Measurements from ENCODE around the gene SLC9A8.

Gene SLC9A8

DNA sequence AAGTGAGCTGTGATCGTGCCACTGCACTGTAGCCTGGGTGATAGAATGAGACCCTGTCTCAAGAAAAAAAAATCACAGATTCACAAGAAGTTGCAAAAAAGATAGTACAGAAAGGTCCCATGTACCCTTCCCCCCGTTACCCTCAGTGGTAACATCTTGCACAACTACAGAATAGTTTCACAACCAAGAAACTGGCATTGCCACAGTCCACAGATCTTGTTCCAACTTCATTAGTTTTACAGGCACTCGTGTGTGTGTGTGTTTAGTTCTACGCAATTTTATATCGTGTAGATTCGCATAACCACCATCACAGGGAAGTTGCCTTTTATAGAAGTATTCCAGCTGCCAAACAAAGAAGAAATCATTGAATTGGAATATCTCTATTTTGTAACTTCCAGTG, 83.6 kb downstream of the SLC9A8 start:
- no peak for DNase-seq

- no peak for DNase-seq
Observed at GRCh38 chr20:49899541-49900383, 87.1 kb downstream of the SLC9A8 start.

GRCh38 chr20:49901588-49901987, 89.0 kb downstream of the SLC9A8 start:
- no peak for DNase-seq

- DNase-seq: no peak
Observed at GRCh38 chr20:49904440-49905214, 92.0 kb downstream of the SLC9A8 start.

- no peak for DNase-seq
Observed at GRCh38 chr20:49905415-49906091, 92.9 kb downstream of the SLC9A8 start.

DNA sequence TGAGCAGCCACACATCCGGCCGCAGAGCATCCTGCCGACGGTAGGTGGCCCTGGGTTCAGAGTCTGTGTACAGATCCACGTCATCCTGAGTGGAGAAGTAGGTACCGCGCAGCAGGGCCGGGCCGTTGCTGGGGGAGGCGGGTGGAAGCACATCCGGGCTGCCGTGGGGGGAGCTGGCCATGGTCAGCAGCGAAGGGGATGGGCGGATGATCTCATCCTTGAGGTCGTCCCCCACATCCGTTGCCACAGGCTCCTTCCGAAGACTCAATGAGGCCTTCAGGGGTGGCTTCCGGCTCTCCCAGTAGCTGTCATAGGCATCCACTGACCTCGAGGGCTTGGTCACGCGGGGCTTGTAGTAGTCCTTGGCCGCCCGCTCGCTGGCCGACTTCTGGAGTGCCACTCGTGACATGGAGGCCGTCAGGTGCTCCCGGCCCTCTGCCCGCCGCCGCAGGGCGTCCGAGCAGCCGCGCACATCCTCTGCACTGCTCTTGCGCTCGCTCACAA, 93.5 kb downstream of the SLC9A8 start:
- DNase-seq: no peak

GRCh38 chr20:49906615-49907154, 94.1 kb downstream of the SLC9A8 start:
- no peak for DNase-seq

- DNase-seq: no peak
Observed at GRCh38 chr20:49907405-49908257, 95.0 kb downstream of the SLC9A8 start.

DNA sequence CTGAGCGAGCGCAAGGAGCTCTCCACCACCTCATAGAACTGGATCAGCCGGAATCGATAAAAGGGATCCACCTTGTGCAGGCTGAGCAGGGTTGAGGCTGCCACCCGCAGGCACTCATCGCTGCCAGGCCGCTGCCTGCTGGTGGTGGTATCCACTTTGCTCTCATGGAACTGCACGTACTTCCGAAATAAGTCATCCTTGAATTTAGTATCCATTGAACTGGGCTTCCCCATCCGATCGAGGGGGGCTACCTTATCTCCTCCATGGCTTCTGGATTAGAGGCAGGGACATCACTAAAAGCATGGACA, 95.6 kb downstream of the SLC9A8 start:
- DNase-seq: no peak

- no peak for DNase-seq
Observed at GRCh38 chr20:49909499-49910339, 97.1 kb downstream of the SLC9A8 start.

- DNase-seq: no peak
Observed at GRCh38 chr20:49910340-49910706, 97.7 kb downstream of the SLC9A8 start.

- DNase-seq: no peak
Observed at GRCh38 chr20:49913399-49914047, 100.9 kb downstream of the SLC9A8 start.

DNA sequence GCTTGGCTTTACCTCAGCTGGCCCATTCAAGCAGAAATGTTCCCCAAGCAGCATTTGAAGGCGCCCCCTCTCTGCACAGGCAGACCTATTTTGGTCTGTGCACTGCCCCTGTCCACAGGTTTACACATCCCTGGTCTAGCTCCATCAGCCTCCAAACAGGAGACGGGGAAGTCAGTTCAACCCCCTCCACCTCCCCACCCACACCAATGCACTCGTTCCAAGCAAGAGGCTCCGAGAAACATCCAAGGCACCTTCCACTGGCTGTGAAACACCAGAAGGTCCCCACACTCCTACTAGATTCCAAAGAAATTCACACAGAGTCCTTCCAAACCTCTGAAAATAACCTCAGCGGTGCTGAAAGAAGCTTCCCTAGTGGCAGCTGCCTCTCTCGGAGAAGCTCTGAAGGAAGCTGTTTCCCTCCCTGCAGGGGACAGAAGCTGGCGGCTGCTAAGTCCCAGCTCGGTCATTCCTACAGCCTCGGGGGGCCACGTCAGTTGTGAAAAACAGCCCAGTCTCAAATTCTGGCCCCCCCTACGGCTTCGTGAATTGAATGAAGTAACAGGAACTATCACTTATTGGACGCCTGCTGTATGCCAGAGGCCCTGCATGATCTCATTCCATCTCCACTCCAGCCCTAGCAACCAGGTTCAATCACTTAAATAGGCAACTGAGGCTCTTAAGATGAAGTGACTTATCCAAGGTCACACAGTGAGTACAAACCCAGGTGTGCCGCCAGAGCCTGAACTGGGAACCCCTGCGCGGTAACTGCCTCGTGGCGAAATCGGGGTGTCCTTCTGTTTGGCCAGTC, 101.9 kb downstream of the SLC9A8 start:
- DNase-seq: peak in 1 of 2 donors; percentile 40

- no peak for DNase-seq
Observed at GRCh38 chr20:49915118-49915379, 102.4 kb downstream of the SLC9A8 start.

DNA sequence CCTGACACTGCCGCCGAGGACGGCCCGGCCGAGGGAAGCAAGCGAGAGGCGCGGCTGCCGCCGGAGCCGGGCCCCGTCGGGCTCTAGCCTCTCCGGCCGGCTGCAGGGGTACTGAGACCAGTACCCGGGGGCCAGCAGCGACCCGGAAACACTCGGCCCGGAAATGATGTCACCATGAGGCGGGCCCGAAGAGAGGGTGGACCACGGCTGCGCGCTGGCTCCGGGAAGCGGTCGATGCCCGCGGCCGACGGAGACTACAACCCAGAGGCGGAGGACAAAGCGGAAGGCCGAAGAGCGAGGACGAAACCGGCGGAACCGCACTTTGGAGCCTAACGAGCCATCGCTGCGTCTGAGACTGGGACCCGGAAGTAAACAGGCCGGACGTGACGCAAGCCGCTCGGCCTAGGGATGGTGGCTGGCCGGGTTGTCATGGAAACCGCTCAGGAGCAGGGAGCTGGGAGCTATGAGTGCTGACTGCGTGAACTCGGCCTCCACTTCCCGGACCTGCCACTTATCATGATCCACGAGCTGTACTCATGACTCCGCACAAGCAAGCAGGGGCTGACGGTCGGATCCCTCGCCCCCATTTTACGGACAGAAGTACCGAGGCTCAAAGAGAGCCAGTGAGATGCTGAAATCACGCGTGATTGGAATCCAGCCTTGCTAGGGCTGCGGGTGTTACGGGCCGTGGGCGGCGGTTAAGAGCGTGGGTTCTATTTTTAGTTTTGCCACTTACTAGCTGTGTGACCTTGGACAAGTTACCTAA, 102.9 kb downstream of the SLC9A8 start, which contains the start of gene SPATA2:
TSS of gene SPATA2 (minus strand) at position 150 of the 766 bp plus-strand sequence. CDS start 7,039 bp downstream, outside the sequence.
- peak; percentile 93 to 94 for DNase-seq

DNA sequence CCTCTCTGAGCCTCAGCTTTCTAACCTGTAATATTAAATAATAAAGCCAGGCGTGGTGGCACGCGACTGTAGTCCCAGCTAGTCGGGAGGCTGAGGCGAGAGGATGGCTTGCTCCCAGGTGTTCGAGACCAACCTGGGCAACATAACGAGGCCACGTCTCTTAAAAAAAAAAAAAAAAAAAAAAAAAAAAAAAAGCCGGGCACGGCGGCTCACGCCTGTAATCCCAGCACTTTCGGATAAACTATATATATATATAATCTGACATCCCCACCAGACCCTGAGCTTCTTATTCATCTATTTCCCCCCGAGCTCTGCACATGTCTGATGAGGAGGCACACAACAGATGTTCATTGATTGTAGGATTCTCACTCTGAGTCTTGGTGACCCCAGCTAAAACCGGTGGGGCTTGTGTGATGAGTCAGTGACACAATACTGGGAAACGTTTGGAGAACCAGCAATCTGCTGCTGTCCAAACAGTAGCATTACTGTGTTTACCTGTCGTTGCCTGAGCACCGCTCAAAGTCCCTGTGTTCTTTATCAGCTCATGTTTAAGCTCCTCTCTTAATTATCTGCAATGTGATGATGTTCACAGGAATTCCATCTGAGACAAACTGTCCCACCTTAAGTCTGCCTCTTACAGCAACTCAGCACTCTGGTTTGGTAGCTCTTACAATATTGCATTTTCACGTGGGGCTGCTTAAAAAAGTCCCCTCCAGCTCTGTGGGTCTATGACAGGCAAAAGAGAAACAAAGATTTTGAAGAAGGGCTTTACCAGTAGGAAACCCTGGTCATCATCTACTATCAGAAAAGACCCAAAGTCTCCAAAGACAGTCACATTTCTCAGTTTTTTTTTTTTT, 103.7 kb downstream of the SLC9A8 start:
- DNase-seq: no peak

GRCh38 chr20:49918446-49918845, 105.8 kb downstream of the SLC9A8 start:
- no peak for DNase-seq

DNA sequence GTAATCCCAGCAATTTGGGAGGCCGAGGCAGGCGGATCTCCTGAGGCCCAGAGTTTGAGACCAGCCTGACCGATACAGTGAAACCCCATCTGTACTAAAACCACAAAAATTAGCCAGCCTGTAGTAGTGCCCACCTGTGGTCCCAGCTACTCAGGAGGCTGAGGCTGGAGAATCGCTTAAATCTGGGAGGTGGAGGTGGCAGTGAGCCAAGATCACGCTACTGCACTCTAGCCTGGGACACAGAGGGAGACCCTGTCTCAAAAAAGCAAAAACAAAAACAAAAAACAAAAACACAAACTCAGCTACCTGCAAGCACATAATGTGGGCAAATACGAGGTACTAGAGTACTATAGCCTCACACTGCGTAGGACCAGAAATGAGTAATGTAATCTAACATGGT, 106.4 kb downstream of the SLC9A8 start:
- DNase-seq: no peak

Data from CD4-positive, alpha-beta T cell treated with Interleukin-1 beta for 1 hour (primary cell).